GDM1 (cell line): ENCODE results near the gene KRTAP10-3.
"Not testable (repeated sequence)": the region's sequence is repeated elsewhere in the genome, so short reads cannot be mapped to it uniquely, and the experiment has no call there.

Experiments
- DNase-seq: peaks from one replicate; lab custom pipeline; 2025; lab: John Stamatoyannopoulos, UW

The KRTAP10-3 gene

GRCh38 chr21:44571296-44571695, 12.7 kb upstream of the KRTAP10-3 start:
- no peak for DNase-seq

- DNase-seq: no peak
Observed at GRCh38 chr21:44569861-44570517, 11.4 kb upstream of the KRTAP10-3 start.

DNA sequence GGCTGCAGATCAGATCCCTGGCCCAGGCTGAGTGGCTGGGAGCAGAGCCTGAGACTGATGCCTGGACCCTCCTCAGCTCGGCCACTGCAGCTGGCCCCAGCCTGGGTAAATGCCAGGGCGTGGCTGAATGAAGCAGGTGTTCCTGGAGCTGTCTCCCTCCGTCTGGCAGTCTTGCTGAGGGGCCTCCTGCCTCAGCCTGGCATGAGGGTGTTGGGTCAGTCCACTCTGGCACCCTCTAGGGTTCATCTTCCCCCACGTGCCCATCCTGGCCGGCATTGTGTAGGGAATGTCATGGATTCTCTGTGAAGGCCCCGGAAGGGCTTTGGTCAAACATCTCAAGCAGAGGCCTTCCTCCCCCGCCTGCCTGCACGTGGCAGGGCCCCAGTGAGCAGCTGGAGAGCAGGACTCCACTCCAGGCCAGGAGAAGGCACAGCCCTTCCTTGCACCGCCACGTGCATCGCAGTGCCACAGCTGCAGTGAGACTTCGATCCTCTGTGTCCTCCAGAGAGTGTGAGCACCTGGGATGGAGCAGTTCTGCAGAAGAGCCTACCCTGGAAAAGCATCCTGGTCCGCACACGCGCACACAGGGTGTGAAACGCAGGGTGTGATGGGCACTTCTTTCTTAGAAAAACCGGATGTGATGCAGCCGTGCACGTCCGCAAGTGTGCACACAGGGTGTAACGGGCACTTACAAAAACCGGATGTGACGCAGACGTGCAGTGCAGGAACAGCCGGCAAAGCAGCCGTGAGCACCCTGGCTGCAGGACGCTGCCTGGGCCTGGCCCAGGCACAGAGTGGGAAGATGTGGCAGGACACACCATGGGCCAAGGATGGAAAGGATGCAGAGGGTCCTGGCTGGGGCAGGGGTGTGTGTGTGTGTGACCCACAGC, 10.3 kb upstream of the KRTAP10-3 start:
- DNase-seq: no peak

DNA sequence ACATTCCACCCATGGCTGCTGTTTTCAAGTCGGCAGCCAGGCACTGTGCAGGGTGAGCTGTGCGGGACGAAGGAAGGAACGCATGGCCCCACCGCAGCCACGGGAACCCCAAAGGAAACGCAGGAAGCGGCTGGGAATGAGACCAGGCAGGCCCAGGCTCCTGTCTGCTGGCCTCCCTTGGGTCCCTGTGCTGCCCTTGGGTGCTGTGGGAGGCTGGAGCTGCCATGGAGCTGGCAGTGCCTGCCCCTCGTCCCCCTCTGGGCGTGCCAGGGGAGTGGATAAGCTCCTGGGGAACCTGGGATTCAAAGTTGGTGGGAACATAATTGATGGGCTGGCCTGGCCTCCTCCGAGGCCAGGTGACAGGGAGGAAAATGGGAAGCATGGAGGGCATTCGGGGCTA, 9.7 kb upstream of the KRTAP10-3 start:
- DNase-seq: no peak

DNA sequence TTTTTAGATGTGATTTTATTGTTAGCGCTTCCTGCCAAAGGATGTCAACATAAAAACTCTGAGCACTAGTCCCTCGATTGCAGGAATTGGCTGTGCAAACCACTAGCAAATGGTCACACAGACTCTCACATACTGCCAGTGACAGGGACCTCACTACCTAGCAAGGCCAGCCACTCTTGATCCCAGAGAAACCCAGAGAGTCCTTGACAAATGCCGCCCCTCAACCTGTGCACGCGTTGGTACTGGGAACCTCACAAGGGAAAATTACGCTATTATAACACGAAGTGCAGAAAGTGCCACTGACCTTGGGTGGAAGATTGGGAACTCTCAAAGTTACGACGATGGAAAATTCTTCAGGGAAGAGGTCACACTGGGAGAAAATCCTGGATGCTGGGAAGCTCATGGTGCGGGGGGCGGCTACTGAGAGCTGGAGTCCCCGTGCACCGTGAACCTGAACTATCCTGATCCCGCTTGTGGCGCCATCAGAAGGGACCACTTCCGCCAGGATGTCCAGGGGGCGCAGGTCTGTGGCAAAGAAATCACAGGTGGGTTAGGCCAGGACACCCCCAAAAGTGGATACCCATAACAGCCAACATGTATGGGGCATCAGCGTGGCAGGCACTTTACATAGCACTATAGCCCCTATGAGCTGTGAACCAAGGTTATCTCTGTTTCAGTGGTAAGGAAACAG, 9.0 kb upstream of the KRTAP10-3 start:
- DNase-seq: no peak

DNA sequence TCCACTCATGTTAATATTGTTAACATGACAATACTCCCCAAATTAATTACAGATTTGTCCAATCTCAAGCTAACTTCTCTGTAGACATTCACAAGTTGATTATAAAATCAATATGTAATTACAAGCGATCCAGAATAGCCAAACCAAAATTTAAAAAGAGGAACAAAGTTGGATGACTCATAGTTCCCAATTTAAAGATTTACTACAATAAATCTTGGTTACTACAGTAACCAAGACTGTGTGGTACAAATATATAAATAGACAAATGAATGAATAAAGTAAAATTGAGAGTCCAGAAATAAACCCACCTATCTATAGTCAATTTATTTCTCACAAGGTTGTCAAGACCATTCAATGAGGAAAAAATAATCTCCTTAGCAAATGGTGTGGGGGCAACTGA, 7.8 kb upstream of the KRTAP10-3 start:
- DNase-seq: no peak

DNA sequence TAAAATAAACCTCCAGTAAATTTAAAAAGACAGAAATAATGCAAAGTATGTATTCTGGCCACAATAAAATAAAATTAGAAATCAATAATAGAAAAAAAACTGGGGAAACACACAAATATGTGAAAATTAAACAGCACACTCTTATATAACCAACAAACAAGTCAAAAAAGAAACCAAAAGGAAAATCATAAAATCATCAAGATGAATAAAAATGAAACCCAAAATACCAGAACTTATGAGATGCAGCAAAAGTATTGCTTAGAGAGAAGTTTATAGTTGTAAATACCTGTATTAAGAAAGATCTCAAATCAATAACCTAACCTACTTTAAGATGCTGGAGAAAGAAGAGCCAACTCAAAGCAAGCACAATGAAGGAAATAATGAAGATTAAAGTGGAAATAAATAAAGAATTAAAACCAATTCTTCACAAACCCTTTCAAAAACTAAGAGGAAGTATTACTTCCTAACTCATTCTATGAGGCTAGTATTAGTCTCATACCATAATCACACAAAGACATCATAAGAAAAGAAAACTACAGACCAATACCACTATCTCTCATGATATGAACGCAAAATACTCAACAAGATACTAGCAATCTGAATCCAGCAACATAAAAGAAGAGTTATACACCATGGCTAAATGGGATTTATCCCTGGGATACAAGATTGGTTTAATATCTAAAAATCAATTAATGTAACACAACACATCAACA, 6.4 kb upstream of the KRTAP10-3 start:
- DNase-seq: no peak

DNA sequence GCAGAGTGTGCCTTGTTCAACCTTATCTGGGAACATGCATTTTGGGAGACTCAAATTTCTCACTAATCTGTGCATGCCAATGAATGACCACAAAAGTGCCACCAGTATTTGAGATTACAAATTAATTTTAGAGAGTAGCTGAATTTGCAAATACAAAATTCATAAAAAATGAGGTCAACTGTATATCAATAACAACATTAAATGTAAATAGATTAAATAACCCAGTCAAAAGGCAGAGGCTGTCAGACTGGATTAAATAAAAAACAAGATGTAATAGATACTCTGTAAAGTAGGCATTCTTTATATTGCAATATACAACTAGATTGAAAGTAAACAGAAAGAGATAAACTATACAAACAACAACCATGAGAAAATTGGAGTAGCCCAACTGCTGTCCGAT, 5.5 kb upstream of the KRTAP10-3 start:
- no peak for DNase-seq

DNA sequence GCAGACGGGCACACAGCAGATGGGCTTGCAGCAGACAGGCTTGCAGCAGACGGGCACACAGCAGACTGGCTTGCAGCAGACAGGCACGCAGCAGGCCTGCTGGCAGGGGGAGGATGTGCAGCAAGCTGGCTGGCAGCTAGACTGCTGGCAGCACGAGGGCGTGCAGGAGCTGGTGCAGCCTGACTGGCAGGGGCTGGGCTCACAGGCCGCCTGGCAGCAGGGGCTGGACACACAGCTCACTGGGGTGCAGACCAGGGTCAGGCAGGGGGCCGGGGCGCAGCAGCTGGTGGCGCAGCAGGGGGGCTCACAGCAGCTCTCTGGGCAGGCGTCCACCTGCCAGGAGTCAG, 293 bp downstream of the KRTAP10-3 start:
- DNase-seq: not testable (repeated sequence)

- no peak for DNase-seq
Observed at GRCh38 chr21:44557491-44558328, 885 bp downstream of the KRTAP10-3 start.

- no peak for DNase-seq
Observed at GRCh38 chr21:44556879-44557278, 1.7 kb downstream of the KRTAP10-3 start.

- DNase-seq: no peak
Observed at GRCh38 chr21:44555200-44555875, 3.3 kb downstream of the KRTAP10-3 start.

GRCh38 chr21:44552681-44553080, 5.9 kb downstream of the KRTAP10-3 start:
- no peak for DNase-seq

- DNase-seq: no peak
Observed at GRCh38 chr21:44552136-44552535, 6.5 kb downstream of the KRTAP10-3 start.

DNA sequence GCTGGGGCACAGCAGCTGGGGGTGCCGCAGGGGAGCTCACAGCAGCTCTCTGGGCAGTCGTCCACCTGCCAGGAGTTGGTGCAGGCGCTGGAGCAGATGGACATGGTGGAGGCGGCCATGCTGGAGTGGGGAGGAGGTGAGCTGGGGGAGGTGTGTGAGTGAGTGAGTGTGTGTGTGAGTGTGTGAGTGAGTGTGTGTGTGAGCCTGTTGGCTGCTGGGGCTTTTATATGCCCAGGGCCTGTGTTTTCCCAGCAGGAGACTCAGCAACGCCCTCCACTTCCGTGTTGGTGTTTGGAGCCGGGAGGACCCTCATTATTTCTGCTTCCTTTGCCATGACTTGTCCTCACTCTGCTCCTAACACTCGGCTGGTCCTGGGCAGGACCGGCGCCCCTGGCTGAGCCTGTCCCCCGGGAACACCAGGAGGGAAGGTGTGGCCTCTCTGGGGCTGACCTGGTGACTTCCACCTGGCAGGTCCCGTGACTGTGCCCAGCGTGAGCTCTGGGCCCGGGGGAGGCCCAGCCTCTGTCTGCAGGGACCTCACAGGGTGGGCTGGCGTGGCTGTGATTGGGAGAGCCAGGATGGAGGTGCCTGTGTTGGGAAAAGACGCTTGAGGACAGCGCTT, 7.1 kb downstream of the KRTAP10-3 start, which contains the start of gene KRTAP10-2:
KRTAP10-2 (minus strand) TSS at position 166 of the 622 bp plus-strand sequence; CDS start at position 119, 47 bp downstream.
- no peak for DNase-seq

- DNase-seq: no peak
Observed at GRCh38 chr21:44550807-44551206, 7.8 kb downstream of the KRTAP10-3 start.

DNA sequence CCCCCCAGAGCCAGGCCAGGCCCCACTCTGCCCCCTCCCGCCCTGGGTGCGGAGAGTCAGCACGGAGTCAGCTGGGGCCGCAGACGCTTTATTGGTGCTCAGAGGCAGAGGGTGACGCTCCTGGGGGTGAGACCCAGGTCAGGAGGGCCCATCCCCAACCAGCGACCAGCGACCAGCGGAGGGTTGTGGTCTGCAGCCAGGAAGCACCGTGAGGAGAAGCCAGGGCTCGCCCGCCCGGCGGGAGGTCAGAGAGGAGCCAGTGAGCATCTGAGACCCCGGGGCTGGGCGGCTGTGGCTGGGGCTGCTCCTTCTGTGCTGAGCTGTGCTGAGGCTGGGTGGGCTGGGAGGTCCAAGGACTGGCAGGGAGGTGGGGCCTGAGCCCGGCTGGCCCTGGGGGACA, 8.3 kb downstream of the KRTAP10-3 start:
- DNase-seq: not testable (repeated sequence)

DNA sequence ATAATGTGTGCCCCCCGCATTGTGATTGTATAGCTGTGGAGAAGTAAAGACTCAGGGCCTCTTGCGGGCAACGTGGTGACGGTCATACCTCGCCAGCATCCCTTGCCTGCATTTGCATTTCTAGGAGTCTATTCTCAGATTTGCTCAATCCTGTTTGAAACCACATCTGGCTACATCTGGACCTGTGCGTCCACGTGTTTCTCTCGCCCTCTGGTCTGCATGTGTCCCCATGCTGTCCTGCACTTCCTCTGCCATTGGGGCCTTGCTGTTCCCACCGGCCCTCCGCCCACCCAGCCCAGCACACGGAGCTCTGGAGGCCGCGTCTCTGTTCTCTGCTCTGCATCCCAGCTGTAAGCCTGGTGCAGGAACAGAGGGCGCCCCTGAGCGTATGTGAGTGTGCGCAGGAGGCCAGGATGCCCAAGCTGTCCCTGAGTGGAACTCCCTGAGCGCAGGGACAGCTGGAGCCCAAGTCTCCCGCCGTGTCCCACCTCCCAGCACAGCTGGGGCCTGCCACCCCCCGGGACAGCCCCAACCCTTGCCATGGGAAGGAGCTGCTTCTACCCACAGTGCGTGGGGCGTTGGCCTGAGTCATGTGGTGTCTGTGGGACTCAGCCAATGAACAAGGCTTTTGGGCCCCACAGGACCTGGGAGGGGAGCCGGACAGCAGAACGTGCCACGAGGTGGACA, 8.9 kb downstream of the KRTAP10-3 start:
- DNase-seq: no peak

GRCh38 chr21:44548922-44549321, 9.7 kb downstream of the KRTAP10-3 start:
- DNase-seq: no peak

- DNase-seq: no peak
Observed at GRCh38 chr21:44548381-44548780, 10.2 kb downstream of the KRTAP10-3 start.
